HL-60/S4 treated with retinoic acid at 250 ng/mL for 4 days and 3 days (cell line): Measurements from ENCODE around the gene C8G.

Experiments
- in situ Hi-C: fragments of 300-500 bp; cut with MboI; formaldehyde crosslinking; loops from 2 replicates; pipeline ENCODE4 v1.7.0; 2022; ENCODE audit warnings: low sequenced_read_pairs

C8G gene

DNA sequence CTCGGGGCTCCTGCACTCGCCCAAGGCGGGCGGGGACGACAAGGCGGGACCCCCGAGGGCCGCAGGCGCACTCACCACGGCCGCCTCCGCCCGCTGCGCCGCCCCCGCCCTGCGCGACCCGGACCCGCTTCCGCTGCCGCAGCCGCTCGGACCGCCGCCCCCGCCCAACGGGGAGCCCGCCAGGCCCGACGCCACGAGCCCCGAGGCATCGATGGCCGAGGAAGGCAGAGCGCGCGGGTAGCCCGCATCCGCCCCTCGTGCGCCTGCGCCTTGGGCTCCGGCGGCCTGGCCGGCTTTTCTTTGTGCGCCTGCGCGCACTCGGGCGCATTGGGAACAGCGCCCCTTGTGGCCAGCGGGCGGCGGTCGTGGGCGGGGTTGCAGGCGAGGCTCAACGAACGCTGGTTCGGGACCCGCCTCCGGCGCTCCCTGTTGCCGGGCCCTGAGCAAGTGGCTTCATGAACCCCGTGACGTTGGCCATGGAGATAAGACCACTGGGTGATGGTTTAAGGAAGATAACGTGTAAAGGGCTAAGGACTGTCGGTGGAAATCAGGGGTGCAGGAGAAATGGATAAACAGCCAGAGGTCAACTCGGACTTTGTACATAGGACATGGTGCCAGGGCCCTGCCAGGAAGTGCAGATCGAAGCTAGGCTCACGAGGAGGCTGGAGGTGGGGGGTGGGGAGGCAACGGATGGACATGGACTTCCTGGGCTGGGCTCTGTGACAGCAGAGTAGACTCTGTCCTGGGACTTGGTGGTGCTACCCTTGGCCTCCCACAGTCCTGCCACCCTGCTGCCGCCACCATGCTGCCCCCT is at the start of gene C8G, which contains the start of gene FBXW5:
Gene C8G, plus strand, starts transcription at position 725 of the 814 bp plus-strand sequence. Its CDS starts 78 bp downstream, at position 803.
Gene FBXW5, minus strand, starts transcription at position 220 of the 814 bp plus-strand sequence. CDS start 655 bp downstream, outside the sequence.
- in situ Hi-C loops = no loop called here

DNA sequence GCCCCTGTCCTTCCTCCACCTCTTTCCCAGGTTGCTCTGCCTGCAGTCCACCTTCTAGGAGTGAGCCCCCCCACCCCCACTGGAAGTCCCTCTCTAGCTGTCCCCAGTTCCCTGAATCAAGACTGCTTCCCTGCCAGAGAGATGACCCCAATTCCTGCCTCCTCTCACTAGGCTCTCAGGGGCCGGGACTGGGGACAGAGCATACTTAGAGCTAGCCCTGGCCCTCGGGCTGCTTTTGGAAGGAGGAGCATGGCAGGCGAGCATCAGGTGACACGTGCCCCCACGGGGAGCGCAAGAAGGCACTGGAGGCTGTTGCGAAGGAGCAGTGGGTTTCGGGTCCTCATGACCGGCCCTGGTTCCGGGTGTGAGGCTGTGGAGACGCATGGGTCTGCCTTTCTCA is 49.0 kb upstream of the C8G start:
- in situ Hi-C loops = no loop called here

DNA sequence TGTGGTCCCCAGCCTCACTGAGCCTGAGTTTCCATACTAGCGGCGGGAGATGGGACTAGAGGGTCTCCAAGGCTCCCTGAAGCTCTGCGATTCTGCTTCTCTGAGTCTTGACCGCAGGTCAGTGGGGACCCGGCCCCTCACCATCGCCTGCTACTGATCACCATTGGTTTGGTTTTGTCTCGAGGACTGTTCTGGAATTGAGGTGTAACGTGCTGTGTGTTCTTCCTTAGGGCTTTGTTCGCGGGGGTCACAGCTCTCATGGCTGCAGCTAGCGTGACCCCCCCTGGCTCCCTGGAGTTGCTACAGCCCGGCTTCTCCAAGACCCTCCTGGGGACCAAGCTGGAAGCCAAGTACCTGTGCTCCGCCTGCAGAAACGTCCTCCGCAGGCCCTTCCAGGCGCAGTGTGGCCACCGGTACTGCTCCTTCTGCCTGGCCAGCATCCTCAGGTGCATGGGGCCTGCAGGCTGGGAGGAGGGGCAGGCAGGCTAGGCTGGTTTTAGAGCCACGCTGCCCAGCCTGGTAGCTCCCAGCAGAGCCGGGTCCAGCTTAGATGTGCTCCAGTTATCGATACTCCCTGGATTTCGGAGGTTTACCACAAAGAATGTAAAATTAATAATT is 46.5 kb upstream of the C8G start:
- in situ Hi-C loops = no loop called here

- in situ Hi-C loops = no loop called here
These were observed 45.8 kb upstream of the C8G start for GRCh38 chr9:136899196-136899595.

- in situ Hi-C loops = no loop called here
These were observed 44.5 kb upstream of the C8G start for GRCh38 chr9:136900556-136900955.

- in situ Hi-C loops = no loop called here
These were observed 44.0 kb upstream of the C8G start for GRCh38 chr9:136900988-136901515.

GRCh38 chr9:136901516-136902258 is 43.4 kb upstream of the C8G start:
- in situ Hi-C loops = no loop called here

DNA sequence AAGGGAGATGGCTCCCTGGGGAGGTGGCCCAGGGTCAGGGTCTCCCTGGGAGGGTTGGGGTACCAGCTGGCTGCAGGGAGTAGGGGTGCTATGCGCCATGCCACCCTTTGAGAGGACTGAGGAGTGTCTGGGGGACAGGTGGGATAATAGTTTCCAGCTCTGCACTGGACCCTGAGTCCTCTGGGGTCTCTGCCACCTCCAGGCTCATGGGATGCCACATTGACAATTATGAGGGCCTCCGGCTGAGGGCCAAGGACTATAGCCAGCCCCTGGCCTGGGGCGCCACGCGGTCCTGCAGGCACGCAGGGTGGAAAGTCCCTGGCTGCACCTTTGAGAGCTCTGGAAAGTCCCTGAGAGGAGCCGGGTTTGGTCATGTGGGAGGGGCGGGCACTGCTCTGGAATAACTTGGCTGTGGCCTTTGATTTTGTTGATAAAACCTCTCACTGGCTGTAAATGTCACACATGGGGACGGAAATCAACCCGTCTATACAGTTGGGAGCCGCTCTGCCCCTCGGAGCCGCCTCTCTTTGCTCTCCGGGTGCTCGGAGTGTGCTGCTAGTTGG is 42.7 kb upstream of the C8G start:
- in situ Hi-C loops = no loop called here

DNA sequence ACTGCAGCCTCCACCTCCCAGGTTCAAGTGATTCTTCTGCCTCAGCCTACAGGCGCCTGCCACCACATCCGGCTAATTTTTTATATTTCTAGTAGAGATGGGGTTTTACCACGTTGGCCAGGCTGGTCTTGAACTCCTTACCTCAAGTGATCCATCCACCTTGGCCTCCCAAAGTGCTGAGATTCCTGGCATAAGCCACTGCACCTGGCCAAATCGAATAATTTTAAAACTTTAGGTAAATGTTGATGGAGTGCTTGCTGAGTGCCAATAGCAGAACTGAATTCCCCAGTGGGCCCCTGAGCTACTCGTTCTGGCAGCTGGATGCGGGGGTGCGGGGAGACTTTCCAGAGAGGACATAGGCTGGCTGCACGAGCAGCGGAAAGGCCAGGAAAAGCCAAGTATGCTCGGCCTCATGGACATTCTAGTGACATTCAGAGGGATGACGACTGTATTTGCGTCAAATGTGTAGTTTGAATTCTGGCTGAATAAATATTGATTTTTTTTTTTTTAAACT is 41.9 kb upstream of the C8G start:
- in situ Hi-C loops = no loop called here

- in situ Hi-C loops = no loop called here
These were observed 38.8 kb upstream of the C8G start for GRCh38 chr9:136906266-136906665.

DNA sequence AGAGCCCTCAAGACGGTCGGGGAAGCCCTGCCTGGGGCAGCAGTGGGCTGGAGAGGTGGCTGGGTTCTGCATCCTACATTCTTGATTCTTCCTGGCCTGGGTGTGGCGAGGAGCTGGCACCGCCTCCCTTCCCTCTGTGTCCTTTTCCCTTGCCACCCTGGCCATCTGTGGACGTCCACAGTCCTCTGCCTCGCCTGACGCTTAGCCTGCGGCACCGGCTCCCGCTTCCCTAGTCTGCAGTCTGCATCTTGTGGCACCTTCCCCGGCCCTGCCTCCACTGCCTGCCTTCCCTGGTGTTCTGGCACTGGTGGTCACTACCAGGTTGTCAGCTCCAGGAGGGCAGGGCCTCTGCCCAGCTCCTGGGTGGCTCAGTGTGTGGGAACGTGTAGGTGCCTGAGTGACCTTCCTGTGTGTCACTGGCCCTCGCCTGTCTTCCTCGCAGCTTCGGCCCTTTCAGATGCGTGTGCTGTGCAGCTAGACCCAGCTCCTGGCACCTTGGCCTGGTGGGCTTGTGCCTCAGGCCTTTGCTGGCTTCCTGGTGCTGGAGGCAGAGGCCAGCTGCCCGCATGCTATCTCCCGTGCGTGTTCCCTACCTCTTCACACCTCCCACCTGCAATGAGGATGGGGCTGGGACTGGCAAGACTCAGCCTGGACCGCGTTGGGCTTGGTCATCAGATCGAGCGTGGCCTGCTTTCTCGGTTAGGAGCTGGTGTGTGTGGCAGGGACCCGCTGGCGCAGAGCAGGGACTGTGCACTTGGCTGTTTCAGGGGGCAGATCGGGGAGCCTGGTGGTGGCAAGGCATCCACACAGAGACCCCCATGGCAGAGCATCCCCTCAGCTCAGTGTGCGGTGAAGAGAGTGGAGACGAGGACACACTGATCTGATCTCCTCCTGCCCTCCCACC is 37.8 kb upstream of the C8G start:
- in situ Hi-C loops = no loop called here

GRCh38 chr9:136910197-136910900 is 34.7 kb upstream of the C8G start:
- in situ Hi-C loops = no loop called here

DNA sequence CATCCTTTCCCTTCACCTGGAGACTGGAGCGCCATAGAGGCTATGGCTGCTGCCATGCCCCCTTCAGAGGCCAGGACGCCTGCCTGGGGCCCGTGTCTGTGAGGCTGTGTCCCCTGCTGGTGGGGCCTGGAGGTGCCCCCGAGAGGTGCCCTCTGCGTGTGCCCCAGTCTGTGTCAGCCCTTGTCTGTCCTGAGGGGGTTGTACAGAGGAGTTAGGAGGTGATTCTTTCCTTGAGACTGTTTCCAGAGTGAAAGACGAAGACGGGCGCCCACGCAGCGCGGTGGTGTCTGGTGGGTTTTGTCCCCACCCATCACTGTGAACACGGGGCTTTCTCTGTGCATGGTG is 34.2 kb upstream of the C8G start:
- in situ Hi-C loops = no loop called here

DNA sequence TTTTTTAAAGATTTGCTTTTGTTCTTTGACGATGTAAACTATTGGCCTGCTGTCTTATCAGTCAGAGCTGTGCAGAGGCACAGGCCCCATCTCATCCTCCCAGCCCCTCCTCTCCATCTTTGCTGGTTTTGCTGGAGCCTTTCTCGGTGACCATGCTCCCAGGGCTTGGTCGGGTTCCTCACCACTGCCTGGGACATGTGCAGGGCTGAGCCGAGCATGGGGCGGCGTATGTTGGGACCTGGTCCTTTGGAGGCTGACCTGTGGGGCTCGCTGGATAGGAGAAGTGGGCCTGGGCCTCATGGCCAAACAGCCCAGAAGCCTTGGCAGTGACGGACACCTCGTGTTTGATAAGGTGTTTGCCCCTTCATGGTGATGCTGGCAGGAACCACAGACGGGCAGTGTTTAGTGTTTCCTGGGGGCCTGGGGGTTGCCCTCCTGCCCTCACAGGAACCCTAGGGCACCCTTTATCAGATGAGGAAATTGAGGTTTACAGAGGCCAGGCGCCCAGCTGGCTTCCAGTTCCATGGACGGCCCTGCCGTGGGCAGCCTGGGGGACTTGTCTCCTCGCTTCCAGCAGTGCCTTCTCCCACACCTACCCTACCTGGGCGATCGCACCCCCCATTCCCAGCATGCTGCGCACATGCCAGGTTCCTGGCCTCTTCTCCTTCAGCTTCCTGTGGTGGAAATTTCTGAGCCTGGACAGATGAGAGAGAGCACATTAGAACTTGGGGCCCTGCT is 31.2 kb upstream of the C8G start:
- in situ Hi-C loops = no loop called here

GRCh38 chr9:136915632-136916329 is 29.3 kb upstream of the C8G start:
- in situ Hi-C loops = no loop called here

GRCh38 chr9:136916330-136917184 is 28.5 kb upstream of the C8G start:
- in situ Hi-C loops = no loop called here

DNA sequence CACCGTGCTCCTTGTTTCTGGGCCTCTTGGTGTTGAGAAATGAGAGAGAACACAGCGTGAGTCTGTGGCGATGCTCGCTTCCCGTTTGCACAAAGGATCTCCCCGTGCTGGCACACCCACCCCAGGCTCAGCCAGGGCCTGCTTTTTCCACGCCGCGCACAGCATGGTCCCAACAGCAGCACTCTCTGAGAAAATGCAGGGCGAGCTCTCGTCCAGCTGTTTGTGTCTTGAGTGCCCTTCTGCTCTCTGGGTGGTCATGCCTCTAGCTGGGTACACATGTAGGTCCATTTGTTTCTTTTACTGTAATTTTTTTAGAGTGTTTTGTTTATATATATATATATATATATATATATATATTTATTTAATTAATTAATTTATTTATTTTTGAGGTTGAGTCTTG is 27.1 kb upstream of the C8G start:
- in situ Hi-C loops = no loop called here
